NT2/D1 (cell line): ENCODE results near the gene ALDH1A1.

Source experiments
- YY1 ChIP-seq: IDR thresholded peaks from 2 replicates; pipeline ENCODE4 v1.6.1; 2011; ENCODE audit not compliant: insufficient read length, insufficient read depth
- ZNF274 ChIP-seq: IDR thresholded peaks from 2 replicates; pipeline ENCODE4 v1.6.1; 2011; ENCODE audit warnings: mild to moderate bottlenecking, low read depth, low read length

GRCh38 chr9:72884508-72884907 is 68.3 kb downstream of the ALDH1A1 start:
- TF ChIP-seq ZNF274 (no peak), YY1 (no peak)
